GM19023 (cell line): ENCODE data around the gene SELENOM.
"Not testable (repeated sequence)": the region's sequence is repeated elsewhere in the genome, so short reads cannot be mapped to it uniquely, and the experiment has no call there.

ENCODE experiments used
- ATAC-seq: cut with Tn5 transposase; IDR thresholded peaks from one replicate; pipeline ENCODE4 v1.9.1; 2021; ENCODE audit warnings: mild to moderate bottlenecking, moderate library complexity; ENCODE audit not compliant: unreplicated experiment

SELENOM gene

GRCh38 chr22:31080848-31081649 lies 26.3 kb downstream of the SELENOM start, which contains the start of gene SMTN:
SMTN (plus strand) TSS chr22:31081318; CDS start chr22:31083259, 1,941 bp downstream.
- peak; percentile 62 for ATAC-seq

GRCh38 chr22:31080164-31080847 lies 27.1 kb downstream of the SELENOM start:
- no peak for ATAC-seq

DNA sequence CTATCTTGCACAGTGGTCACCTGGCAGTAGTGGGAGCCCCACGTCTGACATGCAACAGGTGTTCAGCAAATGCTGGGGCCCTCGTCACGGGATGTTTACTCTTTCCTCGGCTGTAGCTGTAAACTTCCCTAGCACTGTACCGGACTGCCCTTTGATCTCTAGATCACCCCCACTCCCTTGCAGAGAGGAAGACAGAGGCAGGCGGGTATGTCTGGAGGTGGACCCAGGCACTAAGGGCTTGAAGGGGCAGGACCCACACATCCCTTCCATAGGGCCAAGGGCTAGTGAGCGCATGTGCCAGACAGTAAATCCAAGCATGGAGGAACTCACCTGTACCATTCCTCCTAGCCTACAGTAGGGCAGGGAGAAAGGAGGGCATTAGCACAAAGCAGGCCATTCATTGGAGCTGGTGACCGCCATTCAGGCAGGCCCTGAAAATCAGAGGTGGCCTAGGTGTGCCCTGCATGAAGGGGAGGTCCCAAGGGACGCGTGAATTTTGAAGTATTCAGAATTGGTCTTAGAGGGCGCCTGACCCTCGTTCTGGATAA lies 28.2 kb downstream of the SELENOM start:
- no peak for ATAC-seq

GRCh38 chr22:31078389-31078788 lies 29.0 kb downstream of the SELENOM start:
- ATAC-seq, result not testable (repeated sequence)

- ATAC-seq, result no peak
Observed at GRCh38 chr22:31077681-31078080, 29.7 kb downstream of the SELENOM start.

DNA sequence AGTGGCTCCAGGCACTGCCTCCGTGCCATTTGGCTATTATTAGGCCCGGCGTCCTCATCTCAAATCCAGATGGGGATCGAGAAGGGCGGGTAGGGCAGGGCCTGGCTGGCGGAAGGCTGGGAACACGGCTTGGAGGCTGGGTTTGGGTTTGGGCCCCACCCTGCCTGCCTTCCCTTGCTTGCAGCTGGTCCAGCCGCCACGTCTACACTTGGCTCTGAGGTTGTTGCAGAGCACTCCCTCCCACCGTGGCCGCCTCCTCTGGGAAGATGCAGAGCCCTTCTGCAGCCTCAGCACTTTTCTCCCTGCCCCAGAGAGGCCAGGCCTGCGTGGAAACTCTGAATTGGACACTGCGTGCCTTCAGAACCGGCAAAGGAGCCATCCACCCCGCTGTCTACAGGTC lies 31.4 kb downstream of the SELENOM start:
- no peak for ATAC-seq

DNA sequence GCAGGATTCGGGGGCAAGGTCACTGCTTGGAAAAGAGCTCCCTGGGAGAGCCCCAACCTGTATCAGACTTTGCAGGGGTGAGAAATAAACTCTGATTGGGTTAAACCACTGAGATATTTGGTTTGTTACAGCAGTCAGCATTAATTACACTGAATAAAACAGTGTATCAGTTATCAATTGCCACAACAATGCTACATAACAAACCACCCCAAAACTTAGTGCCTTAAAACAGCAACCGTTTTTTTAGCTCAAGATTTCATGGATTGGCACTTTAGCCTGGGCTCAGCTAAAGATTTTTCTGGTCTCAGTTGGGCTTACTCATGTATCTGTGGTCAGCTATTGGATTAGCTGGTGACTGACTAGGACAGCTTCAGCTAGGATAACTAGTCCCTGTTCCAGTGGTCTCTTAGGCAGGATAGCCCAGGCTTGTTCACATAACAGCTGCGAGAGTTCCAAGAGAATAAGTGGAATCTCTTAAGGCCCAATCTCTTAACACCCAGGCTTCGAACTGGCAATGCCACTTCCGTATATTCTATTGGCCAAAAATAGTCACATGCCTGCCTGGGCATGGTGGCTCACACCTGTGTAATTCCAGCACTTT lies 33.7 kb downstream of the SELENOM start:
- ATAC-seq, result not testable (repeated sequence)

- ATAC-seq, result not testable (repeated sequence)
Observed at GRCh38 chr22:31073125-31073524, 34.2 kb downstream of the SELENOM start.

- ATAC-seq, result not testable (repeated sequence)
Observed at GRCh38 chr22:31069691-31070314, 37.6 kb downstream of the SELENOM start.

- ATAC-seq, result no peak
Observed at GRCh38 chr22:31068970-31069369, 38.4 kb downstream of the SELENOM start.

DNA sequence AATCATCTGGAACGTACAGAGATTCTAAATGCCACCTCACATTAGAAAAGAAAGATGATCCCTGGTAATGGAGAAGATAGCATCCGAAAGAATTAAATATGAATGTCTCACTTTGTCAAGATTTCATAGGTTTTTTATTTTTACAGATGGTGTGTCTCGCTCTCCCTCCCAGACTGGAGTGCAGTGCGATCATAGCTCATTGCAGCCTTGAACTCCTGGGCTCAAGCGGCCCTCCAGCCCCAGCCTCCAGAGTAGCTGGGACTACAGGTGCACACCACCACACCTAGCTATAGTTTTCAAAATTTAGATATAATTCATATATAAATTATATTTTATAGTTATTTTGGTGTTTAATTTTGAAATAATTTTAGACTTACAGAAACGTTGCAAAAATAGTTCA lies 43.0 kb downstream of the SELENOM start:
- no peak for ATAC-seq

DNA sequence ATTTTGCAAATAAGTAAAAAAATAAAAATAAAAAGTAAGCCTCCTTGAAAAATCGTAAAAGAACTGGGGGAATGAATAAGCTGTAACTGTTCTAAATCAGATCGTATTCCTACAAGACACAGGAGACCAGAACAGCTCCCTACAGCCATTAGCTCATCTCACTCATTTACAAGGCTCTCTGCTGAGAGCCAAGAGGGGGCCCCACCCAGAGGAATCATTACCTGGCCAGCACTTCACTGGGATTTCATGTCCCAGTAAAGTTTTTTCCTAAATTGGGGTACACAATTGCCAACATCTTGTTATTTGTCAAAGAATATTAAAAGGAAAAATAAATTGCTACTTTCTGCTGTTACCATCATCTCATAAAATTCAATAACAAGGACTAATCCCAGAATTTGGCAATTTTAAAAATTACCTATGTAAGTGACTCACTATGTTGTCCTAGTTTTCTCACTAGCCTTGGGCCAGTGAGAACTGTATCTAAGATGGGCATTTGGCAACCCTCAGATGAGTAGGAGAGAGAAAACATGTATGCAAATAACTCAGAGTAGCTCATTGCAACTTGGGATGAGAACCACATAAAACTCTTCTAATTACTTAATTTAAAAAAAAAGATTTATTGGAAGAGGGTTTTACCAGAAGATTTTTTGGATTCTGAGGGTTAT lies 44.7 kb downstream of the SELENOM start:
- ATAC-seq, result no peak

- not testable (repeated sequence) for ATAC-seq
Observed at GRCh38 chr22:31059663-31060062, 47.7 kb downstream of the SELENOM start.

DNA sequence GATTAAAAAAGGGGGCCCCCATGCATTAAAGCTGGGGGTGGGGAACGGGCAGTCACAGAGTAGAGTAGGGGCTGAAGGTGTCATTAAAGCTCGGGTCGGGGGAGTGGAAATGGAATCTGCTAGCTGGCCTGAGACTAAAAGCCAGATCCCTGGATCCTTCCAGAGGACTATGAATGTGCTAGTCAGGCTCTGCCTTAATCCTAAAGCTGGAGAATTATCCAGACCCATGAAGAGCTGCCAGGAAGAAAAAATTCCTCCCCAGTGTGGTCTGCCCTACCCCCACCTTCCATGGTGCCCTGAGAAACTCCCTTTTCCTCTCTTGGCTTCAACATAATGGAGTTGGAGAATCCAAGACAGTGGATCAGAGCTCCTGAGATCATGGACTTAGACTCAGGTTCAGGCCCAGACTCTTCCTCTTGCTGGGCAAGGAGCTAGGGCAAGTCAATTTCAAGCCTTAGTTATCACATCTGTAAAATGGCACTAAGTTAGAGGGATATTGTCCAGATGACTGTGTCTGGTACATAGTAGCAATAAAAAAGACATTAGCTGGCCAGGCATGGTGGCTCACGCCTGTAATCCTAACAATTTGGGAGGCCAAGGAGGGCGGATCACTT lies 50.3 kb downstream of the SELENOM start:
- ATAC-seq, result no peak

DNA sequence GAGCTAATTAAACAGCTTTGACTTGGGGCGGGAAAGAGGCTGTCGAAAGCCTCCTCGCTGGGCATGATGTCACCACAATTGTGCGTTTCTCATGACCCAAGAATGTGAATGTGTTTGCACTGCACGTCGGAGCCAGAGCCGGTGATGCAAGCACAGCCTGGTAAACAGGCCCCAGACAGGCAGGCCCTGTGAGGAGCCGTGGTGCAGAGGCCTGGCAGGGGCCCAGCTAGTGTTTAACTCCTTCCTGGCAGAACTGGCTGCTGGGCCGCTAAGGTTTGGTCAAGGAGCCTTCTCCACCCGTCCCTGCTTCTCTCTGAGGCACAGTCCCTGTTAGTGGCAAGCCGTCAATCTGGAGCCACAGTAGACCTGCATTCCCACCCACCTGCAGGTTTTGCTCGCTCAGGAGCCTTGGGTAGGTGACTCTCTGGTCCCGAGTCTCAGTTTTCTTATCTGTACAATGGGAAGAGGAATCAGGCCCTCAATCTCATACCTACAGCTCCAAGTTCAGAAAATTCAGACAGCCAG lies 51.7 kb downstream of the SELENOM start:
- no peak for ATAC-seq

GRCh38 chr22:31055117-31055634 lies 52.2 kb downstream of the SELENOM start:
- ATAC-seq, result no peak
